MM.1S (cell line): ENCODE results near the gene AGR2.

Experiments
- EZH2 ChIP-seq: fragments of 300-600 bp; sonication (generic); optimal IDR thresholded peaks from 2 replicates; pipeline ENCODE3; 2017; ENCODE audit warnings: low read depth, mild to moderate bottlenecking, antibody characterized with exemption, low read length, mixed read lengths
- EZH2phosphoT487 ChIP-seq: fragments of 300-600 bp; sonication (generic); IDR thresholded peaks from 2 replicates; pipeline ENCODE4 v1.6.1; 2018; ENCODE audit warnings: antibody characterized with exemption, low read length

DNA sequence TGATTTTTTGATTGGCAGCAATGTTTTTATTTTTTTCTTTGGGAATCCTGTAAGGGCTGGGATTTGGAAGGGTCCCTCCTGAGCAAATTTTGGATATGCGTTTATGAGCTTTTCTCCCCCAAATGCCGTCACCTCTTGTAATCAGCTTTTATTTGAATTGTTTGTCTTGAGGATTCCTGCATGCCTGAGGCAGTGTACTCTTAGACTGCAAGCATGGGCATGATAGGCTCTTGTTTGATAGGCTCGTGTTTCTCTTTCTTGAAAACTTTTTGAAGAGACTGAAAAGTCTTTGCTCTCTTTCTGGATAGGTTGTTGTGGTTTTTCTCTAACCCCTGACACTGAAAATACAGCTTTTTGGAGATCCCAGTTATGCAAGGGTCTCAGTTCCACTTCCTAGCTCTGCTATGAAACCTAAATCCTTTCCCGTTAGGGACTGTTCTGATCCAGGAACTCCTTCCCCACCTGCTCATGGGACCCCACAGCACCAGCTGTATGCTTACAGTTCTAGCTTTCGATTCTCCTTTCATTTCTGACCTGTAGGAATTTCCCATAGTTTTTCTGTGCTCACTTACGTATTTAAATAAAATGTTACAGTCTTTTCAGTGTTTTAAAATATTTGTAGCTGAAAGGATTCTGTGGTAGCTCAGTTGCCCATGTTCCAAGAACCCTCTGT is 34.0 kb downstream of the AGR2 start:
- TF ChIP-seq EZH2 = no peak
- TF ChIP-seq EZH2phosphoT487 = no peak
